Ectodermal cell (in vitro differentiated cells): Measurements from ENCODE around the gene NEK4.

ENCODE experiments used
- H3K27ac ChIP-seq: 2 replicates; pipeline ENCODE4 v1.7.0; 2013; ENCODE audit warnings: mild to moderate bottlenecking, low read depth, low read length; ENCODE audit not compliant: insufficient read depth, poor library complexity, severe bottlenecking
- H3K27me3 ChIP-seq: 2 replicates; pipeline ENCODE4 v1.7.0; 2013; ENCODE audit warnings: mild to moderate bottlenecking, low read length; ENCODE audit not compliant: insufficient read depth, control insufficient read depth, poor library complexity, severe bottlenecking
- H3K36me3 ChIP-seq: one replicate; pipeline ENCODE4 v1.7.0; 2013; ENCODE audit warnings: low read length; ENCODE audit not compliant: control insufficient read depth, insufficient read depth
- H3K4me1 ChIP-seq: one replicate; pipeline ENCODE4 v1.7.0; 2013; ENCODE audit warnings: low read length; ENCODE audit not compliant: control insufficient read depth, insufficient read depth
- H3K4me3 ChIP-seq: 2 replicates; pipeline ENCODE4 v1.7.0; 2013; ENCODE audit warnings: low read depth, low read length, control low read depth; ENCODE audit not compliant: insufficient read depth
- H3K9me3 ChIP-seq: 2 replicates; pipeline ENCODE4 v1.7.0; 2013; ENCODE audit warnings: mild to moderate bottlenecking, low read length, moderate library complexity; ENCODE audit not compliant: control insufficient read depth
- WGBS, 2 experiments: methylation state at CpG; one replicate each; pipeline ENCODE4 v1.1.7; 2013; ENCODE audit warnings: missing lambda C conversion rate in 2 of 2; 5-methylcytosine and 5-hydroxymethylcytosine counted together

NEK4 gene

DNA sequence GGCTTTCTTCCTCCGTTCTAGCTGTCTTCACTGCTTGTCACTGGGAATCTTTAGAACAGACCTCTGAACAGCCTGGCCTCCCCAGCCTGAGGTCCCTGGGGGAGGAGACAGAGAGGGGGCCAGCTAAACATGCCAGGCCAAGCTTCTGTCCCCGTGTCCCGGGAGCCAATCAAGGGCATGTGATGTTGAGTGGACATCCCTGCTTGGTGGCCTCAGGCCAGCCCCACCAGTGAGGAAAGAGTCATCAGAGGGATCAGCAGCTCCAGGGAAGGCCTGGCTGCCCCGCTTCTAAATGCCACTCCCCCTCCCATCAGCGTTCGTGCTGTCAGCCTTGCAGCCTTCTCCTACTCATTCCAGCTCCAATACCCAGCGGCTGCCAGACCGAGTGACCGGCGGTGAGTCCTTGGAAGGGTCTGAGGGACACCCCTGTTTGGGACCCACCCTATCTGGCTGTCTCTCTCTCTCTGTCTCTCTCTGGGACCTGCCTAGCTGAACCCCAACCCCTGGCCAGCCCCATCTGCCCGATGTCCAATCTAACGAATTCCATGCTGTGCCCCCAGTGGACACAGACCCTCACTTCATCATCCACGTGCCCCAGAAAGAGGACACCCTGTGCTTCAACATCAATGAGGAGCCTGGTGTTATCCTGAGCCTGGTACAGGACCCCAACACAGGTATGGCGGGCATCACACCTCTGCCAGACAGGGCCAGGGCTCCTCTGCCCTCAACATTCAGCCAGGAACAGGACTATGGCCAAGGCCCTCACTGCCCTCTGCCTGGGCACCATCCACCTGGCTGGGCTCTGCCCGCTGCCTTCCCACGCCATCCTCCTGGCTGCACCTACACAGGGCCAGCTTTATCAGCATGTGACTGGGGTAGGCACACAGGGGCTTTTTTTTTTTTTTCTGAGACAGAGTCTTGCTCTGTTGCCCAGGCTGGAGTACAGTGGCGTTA lies 17.2 kb upstream of the NEK4 start:
- 87 to 89% methylated on average over 17 of the region's 17 CpGs for WGBS, 2 experiments
- no peaks in the 10 kb centered on the region for H3K4me1 ChIP-seq

DNA sequence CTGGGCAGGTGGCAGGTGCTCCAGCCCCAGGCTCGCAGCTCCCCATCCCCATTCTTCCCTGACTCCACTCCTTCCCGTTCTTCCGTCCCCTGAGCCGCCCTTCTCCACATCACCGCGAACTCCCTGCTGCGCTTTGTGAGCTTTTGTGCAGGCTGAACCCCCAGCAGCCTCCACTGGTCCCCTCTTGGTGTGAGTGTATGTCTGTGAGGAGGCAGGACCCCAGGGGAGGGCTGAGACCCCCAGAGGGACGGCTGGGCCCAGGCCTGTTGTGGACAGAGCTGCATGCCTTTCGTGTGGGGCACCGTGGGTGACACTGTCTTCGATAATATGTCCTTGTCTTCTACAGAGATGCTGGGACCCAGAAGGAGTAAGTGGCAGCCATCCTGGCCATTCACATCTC lies 16.5 kb upstream of the NEK4 start:
- no peak overlapping the region for H3K27ac ChIP-seq
- 86 to 88% methylated on average over 11 of the region's 11 CpGs for WGBS, 2 experiments
- H3K4me1 ChIP-seq: no peaks in the 10 kb centered on the region
- H3K36me3 ChIP-seq: no peaks in the 10 kb centered on the region
- no peaks in the 10 kb centered on the region for H3K9me3 ChIP-seq
- no peaks in the 10 kb centered on the region for H3K27me3 ChIP-seq
- H3K4me3 ChIP-seq: no peak overlapping the region

More for the DNA sequence above, 17.2 kb upstream of the NEK4 start:
- no peak overlapping the region for H3K27ac ChIP-seq
- H3K4me3 ChIP-seq: no peak overlapping the region
- no peaks in the 10 kb centered on the region for H3K36me3 ChIP-seq
- no peaks in the 10 kb centered on the region for H3K27me3 ChIP-seq
- no peaks in the 10 kb centered on the region for H3K9me3 ChIP-seq

DNA sequence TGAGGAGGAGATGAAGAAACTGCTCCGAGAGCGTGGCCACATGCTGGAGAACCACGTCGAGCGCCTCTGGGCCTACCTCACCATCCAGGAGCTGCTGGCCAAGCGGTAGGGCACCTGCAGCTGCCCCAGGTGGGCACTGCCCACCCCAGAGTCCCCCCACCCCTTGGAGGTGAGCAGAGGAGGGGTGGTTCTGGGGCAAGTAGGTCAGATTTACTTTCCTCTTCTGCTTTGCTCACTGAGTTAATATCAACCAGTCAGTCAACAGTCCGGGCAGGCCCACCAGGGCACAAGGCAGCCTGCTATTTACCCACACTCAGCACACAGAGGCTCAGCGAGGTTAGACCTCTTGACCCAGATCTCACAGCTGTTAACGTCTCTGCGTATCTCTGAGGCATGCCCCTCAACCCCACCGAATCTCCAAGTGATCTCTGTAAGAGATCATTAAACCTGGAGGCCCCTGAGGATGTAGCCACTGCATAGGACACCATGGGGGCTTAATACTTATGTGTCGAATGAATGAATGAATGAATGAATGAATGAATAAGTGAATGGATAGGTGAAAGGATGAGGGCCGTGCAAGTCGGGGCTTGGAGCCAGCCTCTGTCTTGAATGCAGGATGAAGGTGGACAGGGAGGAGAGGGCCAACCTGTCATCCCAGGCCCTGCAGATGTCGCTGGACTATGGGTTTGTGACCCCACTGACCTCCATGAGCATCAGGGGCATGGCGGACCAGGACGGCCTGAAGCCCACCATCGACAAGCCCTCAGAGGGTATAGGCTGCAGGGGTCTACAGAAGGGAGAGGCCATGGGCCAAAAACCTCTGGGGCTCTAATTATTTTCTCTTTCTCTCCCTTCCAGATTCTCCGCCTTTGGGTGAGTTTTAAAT lies 15.8 kb upstream of the NEK4 start:
- no peak overlapping the region for H3K27ac ChIP-seq
- no peak overlapping the region for H3K4me3 ChIP-seq
- no peaks in the 10 kb centered on the region for H3K27me3 ChIP-seq
- no peaks in the 10 kb centered on the region for H3K36me3 ChIP-seq
- WGBS, 2 experiments: 94% methylated on average over 19 of the region's 19 CpGs
- no peaks in the 10 kb centered on the region for H3K4me1 ChIP-seq
- no peaks in the 10 kb centered on the region for H3K9me3 ChIP-seq

DNA sequence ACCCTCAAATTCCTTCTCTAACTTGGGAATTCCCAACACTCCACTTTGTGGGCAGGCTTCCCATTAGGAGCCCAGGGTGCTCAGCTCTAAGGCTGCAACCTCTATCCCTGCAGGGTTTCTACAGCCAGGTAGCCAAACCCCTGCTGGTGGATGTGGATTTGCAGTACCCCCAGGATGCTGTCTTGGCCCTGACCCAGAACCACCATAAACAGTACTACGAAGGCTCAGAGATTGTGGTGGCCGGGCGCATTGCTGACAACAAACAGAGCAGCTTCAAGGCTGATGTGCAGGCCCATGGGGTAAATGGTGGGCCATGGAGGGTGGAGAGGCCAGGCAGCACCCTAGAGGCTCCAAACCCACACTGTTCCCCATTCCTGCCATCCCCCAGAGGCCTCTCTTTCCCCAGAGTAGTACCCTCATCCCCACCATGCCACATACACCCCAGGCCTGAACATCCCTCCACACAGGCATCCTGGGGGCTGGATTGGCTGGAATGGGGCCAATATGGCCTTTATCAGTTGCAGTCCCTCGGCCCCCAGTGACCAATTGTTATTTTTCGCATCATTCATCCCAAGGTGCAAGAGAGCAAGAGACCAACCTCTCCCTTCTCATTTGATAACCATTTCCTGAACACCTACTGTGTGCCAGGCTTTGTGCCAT lies 14.3 kb upstream of the NEK4 start:
- H3K4me3 ChIP-seq: no peak overlapping the region
- H3K27ac ChIP-seq: no peak overlapping the region
- no peaks in the 10 kb centered on the region for H3K4me1 ChIP-seq
- H3K27me3 ChIP-seq: no peaks in the 10 kb centered on the region
- no peaks in the 10 kb centered on the region for H3K9me3 ChIP-seq
- H3K36me3 ChIP-seq: no peaks in the 10 kb centered on the region
- 93 to 96% methylated on average over 5 of the region's 5 CpGs for WGBS, 2 experiments

DNA sequence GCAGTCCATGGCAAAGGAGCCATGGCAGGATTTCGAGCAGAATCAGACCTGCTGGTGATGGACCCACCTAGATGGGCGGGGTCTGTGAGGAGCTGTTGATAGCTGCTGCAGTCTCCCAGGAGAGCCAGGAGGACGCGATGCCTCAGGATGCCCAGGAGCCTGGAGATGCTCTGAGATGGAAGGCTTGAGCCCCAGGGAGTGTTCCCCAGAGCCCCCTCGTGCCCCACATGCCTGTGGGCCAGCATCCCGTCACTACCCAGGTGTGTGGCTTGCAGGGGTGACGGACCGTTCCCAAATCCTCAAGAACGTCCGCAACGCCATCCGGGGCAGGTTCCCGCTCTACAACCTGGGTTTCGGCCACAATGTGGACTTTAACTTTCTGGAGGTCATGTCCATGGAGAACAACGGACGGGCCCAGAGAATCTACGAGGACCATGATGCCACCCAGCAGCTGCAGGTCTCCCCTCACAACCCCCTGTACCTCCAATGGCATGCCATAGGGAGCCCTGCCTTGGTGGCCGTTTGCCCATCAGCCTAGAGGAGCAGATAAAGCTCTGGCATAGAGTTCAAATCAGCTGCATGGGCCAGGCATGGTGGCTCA lies 13.4 kb upstream of the NEK4 start:
- no peaks in the 10 kb centered on the region for H3K9me3 ChIP-seq
- no peaks in the 10 kb centered on the region for H3K36me3 ChIP-seq
- no peaks in the 10 kb centered on the region for H3K4me1 ChIP-seq
- WGBS, 2 experiments: 91 to 94% methylated on average over 18 of the region's 18 CpGs
- no peaks in the 10 kb centered on the region for H3K27me3 ChIP-seq
- no peak overlapping the region for H3K4me3 ChIP-seq
- no peak overlapping the region for H3K27ac ChIP-seq

DNA sequence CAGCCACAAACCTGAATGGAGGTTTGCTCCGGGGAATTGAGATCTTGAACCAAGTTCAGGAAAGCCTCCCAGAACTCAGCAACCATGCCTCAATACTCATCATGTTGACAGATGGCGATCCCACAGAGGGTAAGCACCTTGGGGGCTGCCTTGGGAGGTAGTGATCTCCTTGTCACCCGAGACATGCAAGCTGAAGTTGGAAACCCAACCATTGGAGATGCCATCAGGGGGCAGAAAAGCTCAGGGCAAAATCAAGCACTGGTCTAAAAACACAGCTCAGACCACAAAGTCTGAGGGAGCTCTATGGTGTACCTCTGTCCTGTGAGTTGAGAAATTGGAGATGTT lies 12.4 kb upstream of the NEK4 start:
- no peaks in the 10 kb centered on the region for H3K27me3 ChIP-seq
- no peak overlapping the region for H3K4me3 ChIP-seq
- H3K27ac ChIP-seq: no peak overlapping the region
- no peaks in the 10 kb centered on the region for H3K36me3 ChIP-seq
- H3K9me3 ChIP-seq: no peaks in the 10 kb centered on the region
- H3K4me1 ChIP-seq: no peaks in the 10 kb centered on the region
- 94 to 95% methylated on average over 3 of the region's 3 CpGs for WGBS, 2 experiments

DNA sequence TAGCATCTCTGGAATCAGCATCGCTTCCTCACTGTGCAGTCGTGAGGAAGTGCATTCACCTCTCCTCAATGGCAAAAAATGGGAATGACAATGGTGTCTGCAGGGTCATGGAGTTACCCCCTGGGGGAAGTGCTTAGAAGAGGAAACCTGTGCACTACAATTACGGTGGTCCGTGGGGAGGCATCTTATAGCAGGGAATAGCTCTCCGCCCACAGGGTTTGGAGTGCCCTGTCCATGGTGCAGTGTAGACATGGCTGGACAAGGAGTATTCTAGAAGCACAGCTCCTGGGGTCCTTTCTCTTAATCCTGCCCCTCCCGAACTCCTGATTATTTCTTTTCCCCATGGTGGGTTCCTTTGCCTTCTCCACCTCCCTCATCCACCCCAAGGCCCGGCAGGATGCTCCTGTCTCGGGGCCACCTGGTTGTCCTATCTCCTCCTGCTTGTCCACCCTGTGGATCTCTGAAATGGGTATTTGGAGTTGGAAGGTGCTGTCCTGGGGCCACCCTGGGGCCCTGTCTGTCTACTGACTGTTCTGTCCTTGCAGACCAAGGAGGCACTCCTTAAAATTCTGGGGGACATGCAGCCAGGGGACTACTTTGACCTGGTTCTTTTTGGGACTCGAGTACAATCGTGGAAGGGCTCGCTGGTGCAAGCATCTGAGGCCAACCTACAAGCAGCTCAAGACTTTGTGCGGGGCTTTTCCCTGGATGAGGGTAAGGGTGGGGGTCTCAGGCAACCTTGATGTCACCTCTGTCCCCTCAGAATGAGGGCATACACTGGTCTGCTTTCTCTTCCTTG lies 11.9 kb upstream of the NEK4 start:
- WGBS, 2 experiments: 77 to 79% methylated on average over 12 of the region's 12 CpGs
- Histone ChIP-seq H3K36me3 (no peaks in the 10 kb centered on the region), H3K27ac (no peak overlapping the region), H3K4me1 (no peaks in the 10 kb centered on the region), H3K9me3 (no peaks in the 10 kb centered on the region), H3K4me3 (no peak overlapping the region), H3K27me3 (no peaks in the 10 kb centered on the region)

DNA sequence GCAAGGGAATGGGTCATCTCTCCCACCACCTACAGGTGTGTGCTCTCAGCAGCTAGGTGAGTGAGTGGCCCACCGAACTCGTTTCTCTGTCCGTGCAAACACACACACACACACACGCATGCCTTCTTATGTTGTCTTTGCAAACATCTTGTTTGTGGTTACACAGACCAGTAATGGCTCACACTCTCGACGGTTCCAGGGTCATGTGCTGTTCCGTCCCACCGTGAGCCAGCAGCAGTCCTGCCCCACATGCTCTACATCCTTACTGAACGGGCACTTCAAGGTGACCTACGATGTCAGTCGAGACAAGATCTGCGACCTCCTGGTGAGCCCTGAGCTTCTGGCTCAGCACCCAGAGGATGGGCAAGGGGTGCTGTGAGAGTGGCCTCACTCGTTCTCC lies 11.0 kb upstream of the NEK4 start:
- no peaks in the 10 kb centered on the region for H3K9me3 ChIP-seq
- no peak overlapping the region for H3K27ac ChIP-seq
- H3K27me3 ChIP-seq: no peaks in the 10 kb centered on the region
- H3K36me3 ChIP-seq: no peaks in the 10 kb centered on the region
- 88 to 90% methylated on average over 13 of the region's 13 CpGs for WGBS, 2 experiments
- no peak overlapping the region for H3K4me3 ChIP-seq
- no peaks in the 10 kb centered on the region for H3K4me1 ChIP-seq

DNA sequence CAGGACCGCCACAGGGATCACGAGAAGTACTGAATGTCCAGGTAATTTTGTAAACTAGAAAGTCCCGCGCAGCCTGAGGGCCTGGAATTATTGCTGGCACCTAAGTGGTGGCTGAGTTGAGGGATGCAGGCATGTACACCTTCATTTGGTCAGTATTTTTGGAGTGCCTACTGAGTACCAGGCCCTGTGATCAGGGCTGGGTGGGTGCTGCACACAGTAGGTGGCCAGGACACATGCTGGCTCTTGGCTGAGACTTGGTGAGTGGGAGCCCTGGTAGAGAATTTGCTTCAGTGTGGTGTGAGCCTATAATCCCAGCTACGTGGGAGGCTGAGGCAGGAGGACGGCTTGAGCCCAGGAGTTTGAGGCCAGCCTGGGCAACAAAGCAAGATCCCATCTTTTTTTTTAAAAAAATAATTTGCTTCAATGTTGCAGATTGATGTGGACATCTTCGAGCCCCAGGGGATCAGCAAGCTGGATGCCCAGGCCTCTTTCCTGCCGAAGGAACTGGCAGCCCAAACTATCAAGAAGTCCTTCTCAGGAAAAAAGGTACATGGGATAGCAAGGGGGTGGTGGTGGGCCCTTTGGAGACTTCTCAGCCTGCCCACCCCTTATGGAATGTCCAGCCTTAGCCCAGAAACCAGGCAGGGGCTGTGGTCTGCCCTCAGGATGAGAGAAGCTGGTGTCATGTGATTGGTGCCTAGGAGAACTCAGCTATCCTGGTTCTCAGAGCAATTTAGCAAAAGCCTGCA lies 9.3 kb upstream of the NEK4 start:
- no peaks in the 10 kb centered on the region for H3K36me3 ChIP-seq
- no peaks in the 10 kb centered on the region for H3K9me3 ChIP-seq
- H3K27ac ChIP-seq: no peak overlapping the region
- 92 to 95% methylated on average over 8 of the region's 8 CpGs for WGBS, 2 experiments
- no peaks in the 10 kb centered on the region for H3K27me3 ChIP-seq
- no peaks in the 10 kb centered on the region for H3K4me1 ChIP-seq
- no peak overlapping the region for H3K4me3 ChIP-seq
